WTC11 (cell line): Measurements from ENCODE around the gene RYR2. TPM values are rescaled to one million over a fixed set of nuclear protein-coding genes. Genes with fewer than 3 reads are reported as not detected.

Source experiments
- ATAC-seq: fragments of 200-7000 bp; cut with Tn5 transposase; 2 replicates; pipeline ENCODE4 v1.10.0; 2021; ENCODE audit warnings: mild to moderate bottlenecking, moderate library complexity
- CTCF ChIA-PET: fragments of 300-600 bp; sonication (Branson Sonifier 250); formaldehyde crosslinking; loops from one replicate; lab custom pipeline; 2021; ENCODE audit warnings: antibody characterized with exemption; lab: Charles Lee
- POLR2A ChIA-PET: fragments of 350-600 bp; sonication (Branson Sonifier 250); formaldehyde crosslinking; loops from one replicate; lab custom pipeline; 2021; ENCODE audit warnings: antibody characterized with exemption; lab: Charles Lee
- DNase-seq: peaks from one replicate; pipeline ENCODE4 v3.0.0; 2021; ENCODE audit warnings: low spot score
- H3K27ac Mint-ChIP-seq: 2 replicates; pipeline ENCODE4 v1.8.0; 2021; ENCODE audit warnings: mixed read lengths
- H3K27me3 Mint-ChIP-seq: 2 replicates; pipeline ENCODE4 v1.8.0; 2021; ENCODE audit warnings: low read depth, mild to moderate bottlenecking, moderate library complexity, mixed read lengths
- H3K36me3 Mint-ChIP-seq: 2 replicates; pipeline ENCODE4 v1.8.0; 2021; ENCODE audit warnings: mixed read lengths
- H3K4me1 Mint-ChIP-seq: 2 replicates; pipeline ENCODE4 v1.8.0; 2022; ENCODE audit warnings: mixed read lengths
- H3K4me3 Mint-ChIP-seq: 2 replicates; pipeline ENCODE4 v1.8.0; 2021; ENCODE audit warnings: mild to moderate bottlenecking, moderate library complexity, mixed read lengths
- H3K9me3 Mint-ChIP-seq: 2 replicates; pipeline ENCODE4 v1.8.0; 2021; ENCODE audit warnings: mixed read lengths
- AFF4 ChIP-seq: sonication (generic); formaldehyde crosslinking; IDR thresholded peaks from 2 replicates; pipeline ENCODE4 v1.8.1; 2023; ENCODE audit warnings: mild to moderate bottlenecking, missing genetic modification reagents, borderline replicate concordance
- ATF2 ChIP-seq: sonication (generic); formaldehyde crosslinking; IDR thresholded peaks from 2 replicates; pipeline ENCODE4 v1.8.1; 2022; ENCODE audit warnings: low read depth, missing genetic modification reagents, borderline replicate concordance
- E2F4 ChIP-seq: sonication (generic); formaldehyde crosslinking; IDR thresholded peaks from 2 replicates; pipeline ENCODE4 v1.8.1; 2022; ENCODE audit warnings: low read depth, mild to moderate bottlenecking, moderate library complexity, missing genetic modification reagents, borderline replicate concordance
- E2F5 ChIP-seq: sonication (generic); formaldehyde crosslinking; IDR thresholded peaks from 2 replicates; pipeline ENCODE4 v1.8.1; 2022; ENCODE audit warnings: mild to moderate bottlenecking, moderate library complexity, missing genetic modification reagents
- EMX1 ChIP-seq: fragments of 250-450 bp; sonication (Bioruptor Pico); IDR thresholded peaks from 2 replicates; pipeline ENCODE4 v1.8.0; 2021; ENCODE audit warnings: mild to moderate bottlenecking
- ESRRA ChIP-seq: sonication (generic); formaldehyde crosslinking; IDR thresholded peaks from 2 replicates; pipeline ENCODE4 v1.8.1; 2022; ENCODE audit warnings: mild to moderate bottlenecking, missing genetic modification reagents, borderline replicate concordance
- IRF1 ChIP-seq: sonication (generic); formaldehyde crosslinking; IDR thresholded peaks from 2 replicates; pipeline ENCODE4 v1.8.0; 2023; ENCODE audit warnings: missing genetic modification reagents
- NR3C1 ChIP-seq: sonication (generic); formaldehyde crosslinking; conservative IDR thresholded peaks from 2 replicates; pipeline ENCODE4 v1.8.1; 2023; ENCODE audit warnings: low read depth, mild to moderate bottlenecking, missing genetic modification reagents
- RELA ChIP-seq: sonication (generic); formaldehyde crosslinking; IDR thresholded peaks from 2 replicates; pipeline ENCODE4 v1.8.1; 2022; ENCODE audit warnings: missing genetic modification reagents, mild to moderate bottlenecking, borderline replicate concordance
- RORB ChIP-seq: fragments of 250-450 bp; sonication (Bioruptor Pico); IDR thresholded peaks from 2 replicates; pipeline ENCODE4 v1.9.0; 2021; ENCODE audit warnings: mild to moderate bottlenecking
- TCF7 ChIP-seq: sonication (generic); formaldehyde crosslinking; IDR thresholded peaks from 2 replicates; pipeline ENCODE4 v1.8.0; 2022; ENCODE audit warnings: mild to moderate bottlenecking, low read depth, missing genetic modification reagents, moderate library complexity
- ZNF317 ChIP-seq: sonication (generic); formaldehyde crosslinking; IDR thresholded peaks from 2 replicates; pipeline ENCODE4 v1.8.1; 2023; ENCODE audit warnings: low read depth, mild to moderate bottlenecking, moderate library complexity, missing genetic modification reagents, borderline replicate concordance
- ZNF425 ChIP-seq: fragments of 250-450 bp; sonication (Bioruptor Pico); conservative IDR thresholded peaks from 2 replicates; pipeline ENCODE4 v1.9.0; 2021; ENCODE audit warnings: mild to moderate bottlenecking
- ZNF671 ChIP-seq: fragments of 250-450 bp; sonication (Bioruptor Pico); IDR thresholded peaks from 2 replicates; pipeline ENCODE4 v1.8.0; 2021; ENCODE audit warnings: mild to moderate bottlenecking
- ZSCAN18 ChIP-seq: fragments of 250-450 bp; sonication (Bioruptor Pico); IDR thresholded peaks from 2 replicates; pipeline ENCODE4 v2.1.2; 2022; ENCODE audit warnings: mild to moderate bottlenecking, moderate library complexity
- total RNA-seq: library from RNA; stranded (reverse); gene quantifications from 3 replicates; pipeline ENCODE4 v1.2.3, GENCODE V29; 2021

Gene RYR2
- total RNA-seq, 1 experiment from 2014 or later = 7.9 TPM

- CTCF ChIA-PET = interaction anchor here (0.5 to 1.0 kb wide), 2 partner anchors 13 to 236 kb away, joined by 3 to 4 read pairs; no protein-coding TSS in a partner anchor
- Mint-ChIP-seq H3K36me3 (no peaks in the 10 kb centered on the region), H3K9me3 (no peaks in the 10 kb centered on the region)
- no peak for ATAC-seq
- POLR2A ChIA-PET = no interaction called here
- TF ChIP-seq EMX1 (CRISPR knock-in tag) (no peak), ESRRA (CRISPR knock-in tag) (no peak), NR3C1 (CRISPR knock-in tag) (no peak)
- TF ChIP-seq, all 79 proteins: peak for 0
- Mint-ChIP-seq H3K27ac (no peak overlapping the region), H3K4me1 (peaks cover 9% of the 10 kb centered on the region), H3K4me3 (no peak overlapping the region), H3K27me3 (no peaks in the 10 kb centered on the region)
- no peak for DNase-seq
Observed at GRCh38 chr1:237792726-237793125, 750.7 kb downstream of the RYR2 start.

- Mint-ChIP-seq H3K4me3 (no peak overlapping the region), H3K36me3 (no peaks in the 10 kb centered on the region), H3K27me3 (no peaks in the 10 kb centered on the region), H3K4me1 (peaks cover 9% of the 10 kb centered on the region), H3K9me3 (no peaks in the 10 kb centered on the region), H3K27ac (no peak overlapping the region)
- no peak for ATAC-seq
- TF ChIP-seq ZSCAN18 (CRISPR knock-in tag) (no peak), ZNF671 (CRISPR knock-in tag) (no peak), ZNF425 (CRISPR knock-in tag) (no peak), E2F5 (no peak), RORB (CRISPR knock-in tag) (no peak)
- no peak for DNase-seq
- ChIA-PET POLR2A (no interaction called here), CTCF (no interaction called here)
Observed at GRCh38 chr1:237794071-237794470, 752.1 kb downstream of the RYR2 start.

- H3K27me3 Mint-ChIP-seq = no peaks in the 10 kb centered on the region
- H3K4me1 Mint-ChIP-seq = peaks cover 9% of the 10 kb centered on the region
- no peak for DNase-seq
- ChIA-PET CTCF (no interaction called here), POLR2A (no interaction called here)
- no peak overlapping the region for H3K4me3 Mint-ChIP-seq
- H3K36me3 Mint-ChIP-seq = no peaks in the 10 kb centered on the region
- ATAC-seq = no peak
- no peaks in the 10 kb centered on the region for H3K9me3 Mint-ChIP-seq
- no peak overlapping the region for H3K27ac Mint-ChIP-seq
- no peak for TF ChIP-seq IRF1 (CRISPR knock-in tag)
- TF ChIP-seq AFF4 = no peak
- no peak for TF ChIP-seq RELA (CRISPR knock-in tag)
- no peak for TF ChIP-seq ZNF317 (CRISPR knock-in tag)
- no peak for TF ChIP-seq ATF2 (CRISPR knock-in tag)
- no peak for TF ChIP-seq E2F4
- no peak for TF ChIP-seq TCF7
Observed at GRCh38 chr1:237795558-237795957, 753.6 kb downstream of the RYR2 start.
